K562 (cell line): ENCODE results near the gene FRMPD2.
"Not testable (repeated sequence)": the region's sequence is repeated elsewhere in the genome, so short reads cannot be mapped to it uniquely, and the experiment has no call there.

ENCODE experiments used
- BRCA1 ChIP-seq, 2 experiments: fragments of 450-650 bp in 1 of 2; sonication (generic) in 1 of 2; formaldehyde crosslinking in 1 of 2; IDR thresholded peaks; 2 replicates each; pipeline versions ENCODE4 v1.5.0 to v1.6.1; 2017 to 2020; ENCODE audit warnings: mild to moderate bottlenecking in 1 of 2, missing genetic modification reagents in 1 of 2
- EZH2 ChIP-seq: IDR thresholded peaks from 2 replicates; pipeline ENCODE4 v1.6.1; 2012; ENCODE audit warnings: low read depth, mild to moderate bottlenecking, inconsistent platforms, low read length, borderline replicate concordance
- GABPA ChIP-seq: fragments of 200-800 bp; sonication (Bioruptor generic); conservative IDR thresholded peaks from 2 replicates; pipeline ENCODE4 v1.6.1; 2016; ENCODE audit warnings: low read depth, missing genetic modification characterization, missing compliant biosample characterization
- KDM4B ChIP-seq, 2 experiments: fragments of 450-650 bp in 1 of 2; sonication (generic) in 1 of 2; IDR thresholded peaks; 2 replicates each; pipeline ENCODE4 v1.6.1; 2016 to 2017; ENCODE audit warnings: borderline replicate concordance in 2 of 2, antibody characterized with exemption in 1 of 2, low read depth in 1 of 2, mild to moderate bottlenecking in 1 of 2
- POLR2A ChIP-seq: fragments of 450-650 bp; conservative IDR thresholded peaks from 2 replicates; pipeline ENCODE4 v1.6.1; 2016
- POLR2AphosphoS5 ChIP-seq: IDR thresholded peaks from 2 replicates; pipeline ENCODE4 v1.6.1; 2011; ENCODE audit warnings: mild to moderate bottlenecking, low read depth, low read length, moderate library complexity; ENCODE audit not compliant: control insufficient read depth, insufficient read depth
- RAD21 ChIP-seq, 2 experiments: fragments of 250-450 bp in 1 of 2; fragments of 450-650 bp in 1 of 2; sonication (Bioruptor Pico) in 1 of 2; formaldehyde crosslinking in 1 of 2; IDR thresholded peaks in 1 of 2; conservative IDR thresholded peaks in 1 of 2; 2 replicates each; pipeline versions ENCODE4 v1.4.0 to v1.8.0; 2020 to 2022; ENCODE audit warnings: mild to moderate bottlenecking in 2 of 2, moderate library complexity in 1 of 2
- SAFB2 ChIP-seq: fragments of 200-400 bp; formaldehyde crosslinking; IDR thresholded peaks from 2 replicates; pipeline ENCODE4 v1.6.1; 2018; ENCODE audit warnings: borderline replicate concordance, low read length, low read depth, moderate library complexity; ENCODE audit not compliant: severe bottlenecking
- SMAD1 ChIP-seq: fragments of 150-350 bp; IDR thresholded peaks from 2 replicates; pipeline ENCODE4 v1.6.1; 2014; ENCODE audit warnings: low read length, low read depth; ENCODE audit not compliant: partially characterized antibody
- ZBTB7A ChIP-seq: IDR thresholded peaks from 2 replicates; pipeline ENCODE4 v1.6.1; 2011; ENCODE audit warnings: low read depth, mild to moderate bottlenecking, low read length, moderate library complexity, borderline replicate concordance; ENCODE audit not compliant: control insufficient read depth
- TF ChIP-seq, protein P1 (sequence below), 3 experiments: IDR thresholded peaks in 2 of 3; conservative IDR thresholded peaks in 1 of 3; 2 replicates each; pipeline ENCODE4 v1.5.1; 2011 to 2012; ENCODE audit warnings: low read length in 3 of 3, mild to moderate bottlenecking in 3 of 3, control low read depth in 2 of 3, improper control_type of control experiment in 1 of 3, inconsistent platforms in 1 of 3, low read depth in 1 of 3, mixed read lengths in 1 of 3, moderate library complexity in 1 of 3; ENCODE audit not compliant: insufficient read depth in 2 of 3

- TF ChIP-seq SAFB2; POLR2A; RAD21 (CRISPR knock-in tag; conservative IDR thresholded peaks at IDR 0.05 in 1 of 2, IDR thresholded peaks at IDR 0.05 in 1 of 2); KDM4B (IDR thresholded peaks at IDR 0.05; ENCODE audit: borderline replicate concordance in 2 of 2, low read depth in 1 of 2); EZH2; BRCA1 (IDR thresholded peaks at IDR 0.05); BRCA1 (CRISPR knock-in tag; IDR thresholded peaks at IDR 0.05); ZBTB7A; POLR2AphosphoS5; SMAD1; GABPA (tag): not testable (repeated sequence)
- TF ChIP-seq, protein P1, sequence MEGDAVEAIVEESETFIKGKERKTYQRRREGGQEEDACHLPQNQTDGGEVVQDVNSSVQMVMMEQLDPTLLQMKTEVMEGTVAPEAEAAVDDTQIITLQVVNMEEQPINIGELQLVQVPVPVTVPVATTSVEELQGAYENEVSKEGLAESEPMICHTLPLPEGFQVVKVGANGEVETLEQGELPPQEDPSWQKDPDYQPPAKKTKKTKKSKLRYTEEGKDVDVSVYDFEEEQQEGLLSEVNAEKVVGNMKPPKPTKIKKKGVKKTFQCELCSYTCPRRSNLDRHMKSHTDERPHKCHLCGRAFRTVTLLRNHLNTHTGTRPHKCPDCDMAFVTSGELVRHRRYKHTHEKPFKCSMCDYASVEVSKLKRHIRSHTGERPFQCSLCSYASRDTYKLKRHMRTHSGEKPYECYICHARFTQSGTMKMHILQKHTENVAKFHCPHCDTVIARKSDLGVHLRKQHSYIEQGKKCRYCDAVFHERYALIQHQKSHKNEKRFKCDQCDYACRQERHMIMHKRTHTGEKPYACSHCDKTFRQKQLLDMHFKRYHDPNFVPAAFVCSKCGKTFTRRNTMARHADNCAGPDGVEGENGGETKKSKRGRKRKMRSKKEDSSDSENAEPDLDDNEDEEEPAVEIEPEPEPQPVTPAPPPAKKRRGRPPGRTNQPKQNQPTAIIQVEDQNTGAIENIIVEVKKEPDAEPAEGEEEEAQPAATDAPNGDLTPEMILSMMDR (IDR thresholded peaks at IDR 0.05 in 2 of 3, conservative IDR thresholded peaks at IDR 0.05 in 1 of 3; ENCODE audit: insufficient read depth in 2 of 3, low read depth in 1 of 3, low read length in 3 of 3) = not testable (repeated sequence)
Observed at GRCh38 chr10:48122618-48123017, 151.9 kb downstream of the FRMPD2 start.
